Heart right ventricle (tissue), 16 donors: ENCODE results near the gene NSF. TPM values are rescaled to one million over a fixed set of nuclear protein-coding genes. Genes with fewer than 3 reads are reported as not detected.

Experiments used
- ATAC-seq, 8 donors: fragments of 200-7000 bp; cut with Tn5 transposase; one replicate each; pipeline ENCODE4 v1.9.1; 2020; ENCODE audit warnings: mild to moderate bottlenecking in 8 of 8, moderate library complexity in 8 of 8, moderate number of reproducible peaks in 1 of 8
- DNase-seq, 2 donors: peaks; one replicate each; pipeline ENCODE4 v3.0.0-alpha.2; 2020
- H3K27ac ChIP-seq, 10 donors: fragments of 200-600 bp; sonication (generic) in 2 of 10; one replicate each; pipeline versions ENCODE4 v1.5.0 to v1.8.0; 2020 to 2022; ENCODE audit warnings: mild to moderate bottlenecking in 3 of 10
- H3K27me3 ChIP-seq, 7 donors: fragments of 200-600 bp; one replicate each; pipeline ENCODE4 v1.8.0; 2021 to 2022; ENCODE audit warnings: mild to moderate bottlenecking in 2 of 7
- H3K36me3 ChIP-seq, 9 donors: fragments of 200-600 bp; sonication (generic) in 1 of 9; one replicate each; pipeline versions ENCODE4 v1.5.0 to v1.8.0; 2020 to 2022; ENCODE audit warnings: mild to moderate bottlenecking in 2 of 9
- H3K4me1 ChIP-seq, 9 donors: fragments of 200-600 bp; sonication (generic) in 1 of 9; one replicate each; pipeline versions ENCODE4 v1.5.0 to v1.8.0; 2020 to 2022; ENCODE audit warnings: mild to moderate bottlenecking in 4 of 9
- H3K4me3 ChIP-seq, 10 donors: fragments of 200-600 bp; sonication (generic) in 2 of 10; one replicate each; pipeline versions ENCODE4 v1.5.0 to v1.8.0; 2020 to 2022; ENCODE audit warnings: mild to moderate bottlenecking in 7 of 10, moderate library complexity in 2 of 10
- H3K9me3 ChIP-seq, 11 donors: fragments of 200-600 bp in 10 of 11; sonication (generic) in 2 of 11; one replicate each; pipeline versions ENCODE4 v1.5.0 to v1.8.0; 2013 to 2022; ENCODE audit warnings: mild to moderate bottlenecking in 2 of 11, control low read depth in 1 of 11, moderate library complexity in 1 of 11
- CTCF ChIP-seq, 9 donors: fragments of 200-600 bp; sonication (generic) in 2 of 9; IDR thresholded peaks; one replicate each; pipeline versions ENCODE4 v1.5.0 to v1.8.0; 2021 to 2022; ENCODE audit warnings: antibody characterized with exemption in 9 of 9, mild to moderate bottlenecking in 5 of 9, moderate library complexity in 1 of 9
- WGBS, 2 donors: extraction: QIAGEN DNeasy Blood & Tissue Kit; methylation state at CpG; one replicate each; pipeline ENCODE4 v1.1.7; 2013; ENCODE audit warnings: inconsistent platforms in 1 of 2; 5-methylcytosine and 5-hydroxymethylcytosine counted together
- intact Hi-C, 10 donors: fragments of 100-400 bp; cut with DNase I; formaldehyde crosslinking; loops; one replicate each; pipeline versions ENCODE4 v1.11.1 to v1.14.2; 2022
- polyA plus RNA-seq, 2 donors: library from polyadenylated mRNA; stranded (reverse); fragments of 200-250 nt; gene quantifications; one replicate each; pipeline ENCODE4 v1.2.3, GENCODE V29; 2013
- total RNA-seq, 10 donors: library from RNA; stranded (reverse); fragmentation: NEBNext Ultra II Directional in 3 of 10; extraction: Animal tissue kit (Norgen Biotek cat#: 25700) in 3 of 10; gene quantifications; one replicate each; pipeline versions ENCODE4 v1.2.1 to v1.2.4, GENCODE V29; 2021 to 2023
- donor health status: Arrhythmogenic right ventricular cardiomyopathy.
- donor health status: ischemic (EF 13 %, LVEDD 7.1; RV severe dilation, severe dysfunction).
- donor health status: healthy with polysubstance abuse.
- donor health status: DM: no; HTN: yes; CAD: no.
- donor health status: DM: no; HTN: no; CAD: no.
- donor health status: ischemic (EF 25% LVEDD 6.9; RV normal size, moderate dysfunction).
- donor health status: ischemic (EF 25% LVEDD 5.7; RV mildly dilated, moderate dysfunction).
- donor health status: healthy.
- donor health status: DM: yes; HTN: yes; CAD: no.
- donor health status: Ischemic cardiomyopathy.
- donor health status: ischemic (EF 35%, LVEDD 5.7; RV mildly dilated, moderate dysfunction).
- donor health status: nonischemic (EF 11% LVEDD 7.7; RV severe dilation, severe dysfunction).
- donor health status: DM: yes; HTN: yes; CAD: no.
- donor health status: PGD.
- donor health status: ischemic (EF 29% LVEDD 5.4; RV normal size, mild dysfunction).
- donor health status: nonischemic (EF 23%, LVEDD 6.1; RV moderate dilation, normal function).

The NSF gene
- total and polyA plus RNA-seq, 12 donors, result 4.5 to 28.0 (median 19.6) TPM

GRCh38 chr17:46771561-46772474, 181.3 kb downstream of the NSF start:
- DNase-seq (peak in 1 of 2 donors; percentile 40), ATAC-seq (peak in 5 of 8 donors; percentile 6 to 53 (median 36))
- TF ChIP-seq CTCF (IDR thresholded peaks at IDR 0.05), result no peak
- Histone ChIP-seq H3K4me1 (peaks cover 0 to 23% (median 10%) of the 10 kb centered on the region in 9 donors), H3K27ac (peak overlapping the region in 6 of 10 donors; percentile 40 to 83 (median 52)), H3K9me3 (no peaks in the 10 kb centered on the region), H3K36me3 (no peaks in the 10 kb centered on the region), H3K27me3 (peaks cover 0 to 57% (median 2%) of the 10 kb centered on the region in 7 donors), H3K4me3 (peak overlapping the region; percentile 48 to 72 (median 61))
- 1 to 2% methylated on average over 66 to 133 of the region's 135 CpGs for WGBS, 2 donors
- intact Hi-C loops, result no loop called here

- ATAC-seq, result no peak
- intact Hi-C loops, result no loop called here
- 19 to 24% methylated on average over 16 of the region's 16 CpGs for WGBS, 2 donors
Measured at GRCh38 chr17:46772475-46773220, 182.2 kb downstream of the NSF start.

GRCh38 chr17:46773221-46773605, 182.7 kb downstream of the NSF start:
- H3K27ac ChIP-seq, result no peak overlapping the region
- no peaks in the 10 kb centered on the region for H3K36me3 ChIP-seq
- TF ChIP-seq CTCF (IDR thresholded peaks at IDR 0.05), result no peak
- no peaks in the 10 kb centered on the region for H3K9me3 ChIP-seq
- intact Hi-C loops, result no loop called here
- peaks cover 0 to 57% (median 2%) of the 10 kb centered on the region in 7 donors for H3K27me3 ChIP-seq
- no peak overlapping the region for H3K4me3 ChIP-seq
- no peak for ATAC-seq
- DNase-seq, result no peak
- peaks cover 0 to 23% (median 10%) of the 10 kb centered on the region in 9 donors for H3K4me1 ChIP-seq
- WGBS, 2 donors, result 76 to 77% methylated on average over 6 of the region's 6 CpGs

More at GRCh38 chr17:46772475-46773220, 182.2 kb downstream of the NSF start:
- TF ChIP-seq CTCF (IDR thresholded peaks at IDR 0.05), result no peak
- Histone ChIP-seq H3K27ac (peak overlapping the region in 1 of 10 donors; percentile 15), H3K36me3 (no peaks in the 10 kb centered on the region), H3K4me3 (peak overlapping the region; percentile 31 to 72 (median 59)), H3K27me3 (peaks cover 0 to 57% (median 2%) of the 10 kb centered on the region in 7 donors), H3K9me3 (no peaks in the 10 kb centered on the region), H3K4me1 (peaks cover 0 to 23% (median 10%) of the 10 kb centered on the region in 9 donors)
- no peak for DNase-seq

- no peak for TF ChIP-seq CTCF (IDR thresholded peaks at IDR 0.05)
- H3K27ac ChIP-seq, result no peak overlapping the region
- ATAC-seq (no peak), DNase-seq (no peak)
- H3K4me1 ChIP-seq, result peaks cover 0 to 23% (median 10%) of the 10 kb centered on the region in 9 donors
- H3K4me3 ChIP-seq, result no peak overlapping the region
- H3K36me3 ChIP-seq, result no peaks in the 10 kb centered on the region
- 83 to 90% methylated on average over 15 of the region's 15 CpGs for WGBS, 2 donors
- H3K27me3 ChIP-seq, result peaks cover 0 to 57% (median 2%) of the 10 kb centered on the region in 7 donors
- intact Hi-C loops, result no loop called here
- H3K9me3 ChIP-seq, result no peaks in the 10 kb centered on the region
Measured at GRCh38 chr17:46773676-46774075, 183.2 kb downstream of the NSF start.
